ENCODE measurements around the gene ZNF823.

DNA sequence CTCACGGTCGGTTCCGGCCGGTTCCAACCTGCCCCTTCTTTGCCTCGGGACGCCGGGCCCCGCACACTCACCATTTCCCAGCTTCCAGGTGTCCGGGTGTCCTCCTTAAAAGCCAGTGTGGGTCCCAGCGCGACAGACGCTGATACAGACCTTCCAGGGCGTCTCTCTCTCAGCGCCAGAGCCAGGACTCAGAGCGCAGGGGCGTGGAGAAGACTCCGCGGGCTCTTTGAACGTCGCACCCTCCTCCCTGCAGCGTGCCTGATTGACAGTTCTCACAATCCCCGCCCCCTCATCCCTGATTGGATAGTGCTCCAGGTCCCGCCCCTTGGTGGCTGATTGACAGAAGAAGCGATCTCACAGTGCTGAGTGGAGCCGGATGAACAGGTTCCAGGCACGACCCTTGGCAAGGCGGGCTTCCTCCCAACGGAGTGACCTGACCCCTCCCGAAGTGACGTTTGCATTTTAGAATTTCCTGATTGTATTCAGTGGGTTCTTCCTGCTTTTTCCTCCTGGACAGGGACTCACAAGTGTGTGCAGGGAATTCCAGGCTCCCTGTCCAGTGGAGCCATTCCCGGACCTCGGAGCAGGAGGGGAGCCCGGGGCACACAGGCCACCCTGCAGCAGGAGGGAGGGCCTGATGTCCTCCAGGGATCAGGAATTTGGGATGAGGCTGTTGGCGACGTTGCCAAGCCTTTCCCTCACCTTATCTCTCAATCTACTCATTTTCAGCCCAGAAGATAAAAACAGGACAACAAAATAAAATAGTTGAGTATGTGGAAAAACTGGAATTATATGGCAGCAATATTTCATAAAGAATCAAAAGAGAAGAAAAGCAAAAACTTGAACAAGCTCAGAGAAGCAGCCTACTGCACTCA, at the start of gene ZNF823:
- TF ChIP-seq CTCF (IDR thresholded peaks at IDR 0.05 in 8 of 11, conservative IDR thresholded peaks at IDR 0.05 in 3 of 11) (no peak), POLR2A (IDR thresholded peaks at IDR 0.05) (peak in 1 of 3 donors; percentile 33)

Measured in spleen (tissue), 7 donors.